DOHH2 (cell line): ENCODE results near the gene PTPN18.

ENCODE experiments used
- H3F3A ChIP-seq: fragments of 200-600 bp; sonication (generic), shearing (Covaris generic); 2 replicates; pipeline ENCODE4 v1.6.0; 2016; ENCODE audit warnings: antibody characterized with exemption, mild to moderate bottlenecking; ENCODE audit not compliant: control insufficient read depth, insufficient read depth
- H3K27ac ChIP-seq: fragments of 200-600 bp; sonication (generic); 2 replicates; pipeline ENCODE4 v1.5.1; 2014; ENCODE audit warnings: low read depth, mild to moderate bottlenecking, low read length, moderate library complexity
- H3K27me3 ChIP-seq: fragments of 200-600 bp; sonication (generic); 2 replicates; pipeline ENCODE4 v1.6.1; 2014; ENCODE audit warnings: mild to moderate bottlenecking, low read length, mixed read lengths; ENCODE audit not compliant: control insufficient read depth
- H3K36me3 ChIP-seq: fragments of 200-600 bp; sonication (generic); 2 replicates; pipeline ENCODE4 v1.6.1; 2014; ENCODE audit warnings: mild to moderate bottlenecking, low read length, moderate library complexity, mixed read lengths; ENCODE audit not compliant: control insufficient read depth
- H3K4me1 ChIP-seq: fragments of 200-600 bp; sonication (generic); 2 replicates; pipeline ENCODE4 v1.6.1; 2014; ENCODE audit warnings: mild to moderate bottlenecking, low read length, mixed read lengths; ENCODE audit not compliant: control insufficient read depth
- H3K4me2 ChIP-seq: fragments of 200-600 bp; sonication (generic); 2 replicates; pipeline ENCODE4 v1.6.0; 2014; ENCODE audit warnings: mild to moderate bottlenecking, low read length, moderate library complexity
- H3K4me3 ChIP-seq: fragments of 200-600 bp; sonication (generic); 2 replicates; pipeline ENCODE4 v1.5.1; 2014; ENCODE audit warnings: mild to moderate bottlenecking, low read length, mixed read lengths
- H3K79me2 ChIP-seq: fragments of 200-600 bp; sonication (generic); 2 replicates; pipeline ENCODE4 v1.6.1; 2014; ENCODE audit warnings: mild to moderate bottlenecking, low read length, mixed read lengths; ENCODE audit not compliant: control insufficient read depth
- H3K9me2 ChIP-seq: fragments of 200-600 bp; sonication (generic); replicated peaks from 2 replicates; pipeline ENCODE4 v1.6.1; 2014; ENCODE audit warnings: mild to moderate bottlenecking, low read length, mixed read lengths; ENCODE audit not compliant: control insufficient read depth
- H3K9me3 ChIP-seq: fragments of 200-600 bp; sonication (generic); 2 replicates; pipeline ENCODE4 v1.6.1; 2014; ENCODE audit warnings: antibody characterized with exemption, low read length, mixed read lengths; ENCODE audit not compliant: control insufficient read depth, insufficient read depth
- H4K20me1 ChIP-seq: fragments of 200-600 bp; sonication (generic); 2 replicates; pipeline ENCODE4 v1.6.0; 2014; ENCODE audit warnings: low read depth, mild to moderate bottlenecking, antibody characterized with exemption, low read length, moderate library complexity; ENCODE audit not compliant: control insufficient read depth, insufficient read depth
- CTCF ChIP-seq: fragments of 200-600 bp; sonication (generic); IDR thresholded peaks from one replicate; pipeline ENCODE4 v1.5.1; 2014; ENCODE audit warnings: antibody characterized with exemption, mild to moderate bottlenecking, low read depth, low read length; ENCODE audit not compliant: poor library complexity, severe bottlenecking
- EZH2phosphoT487 ChIP-seq: fragments of 200-600 bp; sonication (generic); IDR thresholded peaks from 2 replicates; pipeline ENCODE4 v1.6.1; 2017; ENCODE audit warnings: borderline replicate concordance, mild to moderate bottlenecking, antibody characterized with exemption, low read length, moderate library complexity, mixed read lengths

PTPN18 gene

GRCh38 chr2:130351711-130352110, 4.1 kb upstream of the PTPN18 start:
- peaks cover 62% of the 10 kb centered on the region for H3K36me3 ChIP-seq
- H4K20me1 ChIP-seq = no peaks in the 10 kb centered on the region
- peak overlapping the region; percentile 70 for H3K4me3 ChIP-seq
- peaks cover 72% of the 10 kb centered on the region for H3F3A ChIP-seq
- no peaks in the 10 kb centered on the region for H3K9me2 ChIP-seq
- no peaks in the 10 kb centered on the region for H3K9me3 ChIP-seq
- H3K4me2 ChIP-seq = peak overlapping the region; percentile 92
- peaks cover 87% of the 10 kb centered on the region for H3K4me1 ChIP-seq
- no peak for TF ChIP-seq EZH2phosphoT487
- TF ChIP-seq CTCF = no peak
- H3K27ac ChIP-seq = peak overlapping the region; percentile 99
- H3K79me2 ChIP-seq = peaks cover 79% of the 10 kb centered on the region
- no peaks in the 10 kb centered on the region for H3K27me3 ChIP-seq

DNA sequence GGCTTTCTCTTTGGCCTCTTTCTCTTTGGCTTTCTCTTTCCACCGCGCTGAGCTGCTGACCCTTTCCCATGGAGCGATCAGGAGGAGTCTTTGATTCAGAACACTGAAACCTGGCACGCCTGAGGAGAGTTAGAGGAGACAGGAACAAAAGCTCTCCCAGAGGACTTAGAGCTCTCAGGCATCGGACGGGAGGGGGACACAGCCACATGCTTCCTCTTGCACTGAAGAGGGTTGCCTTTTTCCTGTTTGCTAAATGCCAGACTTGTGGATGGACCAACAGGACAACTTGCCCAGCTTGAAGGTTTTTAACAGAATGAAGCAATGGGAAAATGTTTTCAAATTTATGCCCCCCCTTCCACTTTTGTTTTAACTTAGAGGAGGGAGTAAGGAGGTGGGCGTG, 3.6 kb upstream of the PTPN18 start:
- Histone ChIP-seq H3K9me2 (no peaks in the 10 kb centered on the region), H3K36me3 (peaks cover 61% of the 10 kb centered on the region), H3F3A (peaks cover 71% of the 10 kb centered on the region), H4K20me1 (no peaks in the 10 kb centered on the region), H3K4me3 (peak overlapping the region; percentile 70), H3K27ac (peak overlapping the region; percentile 99), H3K4me2 (peak overlapping the region; percentile 92), H3K27me3 (no peaks in the 10 kb centered on the region), H3K4me1 (peaks cover 87% of the 10 kb centered on the region), H3K79me2 (peaks cover 80% of the 10 kb centered on the region), H3K9me3 (no peaks in the 10 kb centered on the region)
- TF ChIP-seq CTCF (no peak), EZH2phosphoT487 (no peak)

- TF ChIP-seq EZH2phosphoT487 = no peak
- Histone ChIP-seq H3K27me3 (no peaks in the 10 kb centered on the region), H3K4me2 (peak overlapping the region; percentile 92), H3K79me2 (peaks cover 75% of the 10 kb centered on the region), H3F3A (peaks cover 60% of the 10 kb centered on the region), H3K27ac (peak overlapping the region; percentile 99), H4K20me1 (no peaks in the 10 kb centered on the region), H3K9me2 (no peaks in the 10 kb centered on the region), H3K4me1 (peaks cover 76% of the 10 kb centered on the region), H3K36me3 (peaks cover 55% of the 10 kb centered on the region), H3K4me3 (peak overlapping the region; percentile 87), H3K9me3 (no peaks in the 10 kb centered on the region)
These were observed 2.3 kb upstream of the PTPN18 start for GRCh38 chr2:130353291-130354138.

DNA sequence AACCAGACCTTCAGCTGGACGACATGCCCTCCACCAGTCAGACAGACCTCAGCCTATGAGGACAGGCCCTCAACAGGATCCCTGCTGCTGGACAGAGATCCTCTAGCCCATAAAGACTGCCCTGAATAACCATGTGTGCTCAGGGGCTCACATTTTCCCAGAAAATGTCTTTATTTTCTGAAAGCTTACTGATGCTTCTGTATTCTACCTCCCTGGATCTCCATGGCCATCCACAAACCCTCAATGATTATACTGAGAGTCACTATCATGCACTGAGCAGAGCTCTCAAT, 1.8 kb upstream of the PTPN18 start:
- peak overlapping the region; percentile 99 for H3K27ac ChIP-seq
- peaks cover 55% of the 10 kb centered on the region for H3K36me3 ChIP-seq
- H3K4me2 ChIP-seq = peak overlapping the region; percentile 92
- peaks cover 71% of the 10 kb centered on the region for H3K4me1 ChIP-seq
- no peaks in the 10 kb centered on the region for H3K9me2 ChIP-seq
- TF ChIP-seq EZH2phosphoT487 = no peak
- no peak for TF ChIP-seq CTCF
- no peaks in the 10 kb centered on the region for H3K9me3 ChIP-seq
- H3K27me3 ChIP-seq = no peaks in the 10 kb centered on the region
- H3K4me3 ChIP-seq = peak overlapping the region; percentile 87
- H3K79me2 ChIP-seq = peaks cover 75% of the 10 kb centered on the region
- no peaks in the 10 kb centered on the region for H4K20me1 ChIP-seq
- H3F3A ChIP-seq = peaks cover 55% of the 10 kb centered on the region
